MCF 10A (cell line): ENCODE results near the gene KRTAP3-1. TPM values are rescaled to one million over a fixed set of nuclear protein-coding genes. Genes with fewer than 3 reads are reported as not detected.

Source experiments
- BruUV-seq: library from RNA; stranded (reverse); fragments of 400-500 nt; replicated peaks from 2 replicates; lab custom pipeline; 2021; lab: Mats Ljungman, UMichigan
- CTCF ChIA-PET: fragments of 300-600 bp; sonication (Branson Sonifier 250); formaldehyde crosslinking; extraction: SDS; loops from one replicate; lab custom pipeline; 2021; ENCODE audit warnings: antibody characterized with exemption, inconsistent platforms; lab: Yijun Ruan, JAX
- POLR2A ChIA-PET: fragments of 300-600, 350-650 bp; sonication (Branson Sonifier 250); formaldehyde crosslinking; extraction: SDS; loops from one replicate; lab custom pipeline; 2020; ENCODE audit warnings: antibody characterized with exemption, inconsistent platforms; lab: Yijun Ruan, JAX
- DNase-seq: peaks from one replicate; pipeline ENCODE4 v3.0.0-alpha.2; 2018; ENCODE audit not compliant: unreplicated experiment
- H3K27ac Mint-ChIP-seq: one replicate; pipeline ENCODE4 v1.8.0; 2022; ENCODE audit warnings: mild to moderate bottlenecking, low read depth, mixed read lengths; ENCODE audit not compliant: unreplicated experiment
- H3K27me3 Mint-ChIP-seq: one replicate; pipeline ENCODE4 v1.8.0; 2022; ENCODE audit warnings: mixed read lengths; ENCODE audit not compliant: insufficient read depth, unreplicated experiment
- H3K36me3 Mint-ChIP-seq: one replicate; pipeline ENCODE4 v1.8.0; 2022; ENCODE audit warnings: mild to moderate bottlenecking, moderate library complexity, mixed read lengths; ENCODE audit not compliant: insufficient read depth, unreplicated experiment
- H3K4me1 Mint-ChIP-seq: one replicate; pipeline ENCODE4 v1.8.0; 2022; ENCODE audit warnings: mixed read lengths; ENCODE audit not compliant: insufficient read depth, unreplicated experiment
- H3K4me3 Mint-ChIP-seq: one replicate; pipeline ENCODE4 v1.8.0; 2022; ENCODE audit warnings: mild to moderate bottlenecking, moderate library complexity, mixed read lengths; ENCODE audit not compliant: unreplicated experiment
- H3K9me3 Mint-ChIP-seq: one replicate; pipeline ENCODE4 v1.8.0; 2022; ENCODE audit warnings: mixed read lengths; ENCODE audit not compliant: unreplicated experiment
- CTCF ChIP-seq: fragments of 200-600 bp; IDR thresholded peaks from one replicate; pipeline ENCODE4 v1.8.0; 2022; ENCODE audit warnings: antibody characterized with exemption, mild to moderate bottlenecking; ENCODE audit not compliant: unreplicated experiment
- intact Hi-C: fragments of 100-400 bp; cut with micrococcal nuclease; formaldehyde crosslinking; loops from 2 replicates; pipeline ENCODE4 v1.14.1; 2022
- total RNA-seq: library from RNA; stranded (reverse); gene quantifications from 2 replicates; pipeline ENCODE4 v1.2.3, GENCODE V29; 2022

Gene KRTAP3-1
- total RNA-seq, 1 experiment from 2014 or later = not detected

- ChIA-PET CTCF (interaction anchor here (0.6 to 1.4 kb wide), 2 partner anchors 475 to 676 kb away, joined by 3 read pairs; no protein-coding TSS in a partner anchor), POLR2A (interaction anchor here (0.7 to 1.8 kb wide), 2 partner anchors 9 to 145 kb away, joined by 3 to 4 read pairs; no protein-coding TSS in a partner anchor)
- no peak for DNase-seq
- Mint-ChIP-seq H3K36me3 (no peaks in the 10 kb centered on the region), H3K4me1 (peaks cover 5% of the 10 kb centered on the region), H3K27me3 (peaks cover 26% of the 10 kb centered on the region), H3K27ac (no peak overlapping the region), H3K4me3 (no peak overlapping the region), H3K9me3 (no peaks in the 10 kb centered on the region)
- TF ChIP-seq CTCF = no peak
- intact Hi-C loops = no loop called here
- BruUV-seq = no TSS peak
Observed at GRCh38 chr17:40986920-40987319, 22.0 kb downstream of the KRTAP3-1 start.

- CTCF ChIA-PET = no interaction called here
- H3K9me3 Mint-ChIP-seq = no peaks in the 10 kb centered on the region
- no peak for DNase-seq
- intact Hi-C loops = no loop called here
- H3K36me3 Mint-ChIP-seq = no peaks in the 10 kb centered on the region
- H3K27me3 Mint-ChIP-seq = peaks cover 26% of the 10 kb centered on the region
- no peak within 1 kb of the TSS for H3K27ac Mint-ChIP-seq
- peaks cover 5% of the 10 kb centered on the region for H3K4me1 Mint-ChIP-seq
- H3K4me3 Mint-ChIP-seq = no peak within 1 kb of the TSS
- POLR2A ChIA-PET = interaction anchor here (0.5 to 0.6 kb wide), 3 partner anchors 12 to 367 kb away, joined by 3 to 4 read pairs (median 3); no protein-coding TSS in a partner anchor
- BruUV-seq = no TSS peak
- no peak for TF ChIP-seq CTCF
Observed at GRCh38 chr17:40984226-40984625, 24.7 kb downstream of the KRTAP3-1 start, which contains the start of gene KRT40. KRT40 (minus strand) TSS chr17:40984326; CDS start chr17:40984273, 53 bp downstream.

- Mint-ChIP-seq H3K4me1 (no peaks in the 10 kb centered on the region), H3K4me3 (no peak overlapping the region), H3K36me3 (no peaks in the 10 kb centered on the region), H3K27me3 (peaks cover 14% of the 10 kb centered on the region), H3K9me3 (no peaks in the 10 kb centered on the region), H3K27ac (no peak overlapping the region)
- ChIA-PET POLR2A (interaction anchor here (1.3 to 2.4 kb wide), 2 partner anchors 11 kb away, joined by 3 to 5 read pairs; no protein-coding TSS in a partner anchor), CTCF (interaction anchor here (0.5 to 0.7 kb wide), 3 partner anchors 35 to 567 kb away, joined by 3 to 4 read pairs (median 3); no protein-coding TSS in a partner anchor)
- no TSS peak for BruUV-seq
- TF ChIP-seq CTCF = no peak
- no peak for DNase-seq
- intact Hi-C loops = no loop called here
Observed at GRCh38 chr17:40981115-40981514, 27.8 kb downstream of the KRTAP3-1 start.

GRCh38 chr17:40980596-40980995 lies 28.3 kb downstream of the KRTAP3-1 start:
- ChIA-PET POLR2A (interaction anchor here (1.3 kb wide), 1 partner anchor 14 kb away, joined by 3 read pairs; the partner anchor contains the start of gene KRT39), CTCF (interaction anchor here (0.7 kb wide), 2 partner anchors 34 to 349 kb away, joined by 3 to 4 read pairs; no protein-coding TSS in a partner anchor)
- no peak for DNase-seq
- Mint-ChIP-seq H3K36me3 (no peaks in the 10 kb centered on the region), H3K9me3 (no peaks in the 10 kb centered on the region), H3K27ac (no peak overlapping the region), H3K4me1 (no peaks in the 10 kb centered on the region), H3K4me3 (no peak overlapping the region), H3K27me3 (peaks cover 11% of the 10 kb centered on the region)
- intact Hi-C loops = no loop called here
- no TSS peak for BruUV-seq
- TF ChIP-seq CTCF = no peak
